ENCODE measurements around the gene TAF1.
"Not testable (repeated sequence)": the region's sequence is repeated elsewhere in the genome, so short reads cannot be mapped to it uniquely, and the experiment has no call there.

TAF1 gene

DNA sequence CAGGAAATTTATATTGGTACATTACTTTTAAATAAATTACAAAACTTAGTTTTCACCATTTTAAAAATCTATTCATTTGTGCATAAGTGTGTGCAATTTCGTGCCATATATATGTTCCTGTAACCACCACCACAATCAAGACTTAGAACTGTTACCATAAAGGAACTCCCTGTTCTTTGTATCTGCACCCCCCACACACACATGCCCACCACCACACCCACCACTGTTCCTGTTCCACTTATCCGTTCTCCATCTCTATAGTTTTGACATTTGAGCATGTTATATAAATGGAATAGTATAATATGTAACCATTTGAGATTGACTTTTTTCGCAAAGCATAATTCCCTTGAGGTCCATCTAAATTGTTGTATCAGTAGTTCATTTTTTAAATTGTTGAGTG is 73.7 kb downstream of the TAF1 start:
- DNase-seq = no peak

- no peak for DNase-seq
Observed at GRCh38 chrX:71440401-71440800, 74.2 kb downstream of the TAF1 start.

- not testable (repeated sequence) for DNase-seq
Observed at GRCh38 chrX:71441809-71442208, 75.7 kb downstream of the TAF1 start.

DNA sequence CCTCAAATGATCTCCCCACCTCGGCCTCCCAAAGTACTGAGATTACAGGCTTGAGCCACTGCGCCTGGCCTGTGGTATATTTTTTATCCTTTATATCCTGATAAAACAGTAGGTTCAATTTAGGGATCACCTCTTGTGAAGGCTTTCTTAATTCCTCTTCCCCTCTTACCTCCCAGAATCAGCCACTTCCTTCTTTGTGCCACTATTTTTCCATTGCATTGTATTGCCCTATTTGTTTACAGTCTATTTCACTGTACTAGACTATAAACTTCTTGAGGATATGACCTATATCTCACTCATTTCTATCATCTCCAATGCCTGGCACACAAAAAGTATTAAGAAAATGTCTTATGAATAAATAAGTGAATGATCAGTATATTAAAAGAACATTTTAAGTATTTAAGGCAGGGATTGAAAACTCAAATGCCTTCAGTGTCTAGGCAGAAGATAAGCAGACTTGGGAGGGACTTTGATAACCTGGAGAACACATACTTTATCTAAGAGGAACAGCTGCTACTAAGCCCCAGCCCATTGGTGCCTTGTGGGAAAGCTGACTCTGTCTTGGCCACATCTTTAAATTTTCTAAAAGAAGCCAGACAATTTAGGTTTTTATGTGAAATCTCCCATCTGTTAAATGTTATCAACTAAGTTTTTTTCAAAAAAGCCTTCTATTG is 84.4 kb downstream of the TAF1 start:
- no peak for DNase-seq

- not testable (repeated sequence) for DNase-seq
Observed at GRCh38 chrX:71451518-71451917, 85.4 kb downstream of the TAF1 start.

DNA sequence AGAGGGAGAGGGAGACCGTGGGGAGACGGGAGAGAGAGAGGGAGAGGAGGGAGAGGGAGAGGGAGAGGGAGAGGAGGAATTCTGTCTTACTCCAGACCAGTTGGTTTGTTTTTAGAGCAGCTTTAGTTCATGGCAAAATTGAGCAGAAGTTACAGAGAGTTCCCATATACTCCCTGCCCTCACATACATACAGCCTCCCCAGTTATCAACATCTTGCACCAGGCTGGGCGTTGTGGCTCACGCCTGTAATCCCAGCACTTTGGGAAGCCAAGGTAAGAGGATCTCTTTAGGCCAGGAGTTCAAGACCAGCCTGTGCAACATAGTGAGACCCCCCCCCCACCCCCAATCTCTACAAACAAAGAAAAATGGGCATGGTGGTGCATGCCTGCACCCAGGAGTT is 86.9 kb downstream of the TAF1 start:
- DNase-seq = no peak

- no peak for DNase-seq
Observed at GRCh38 chrX:71454222-71454621, 88.1 kb downstream of the TAF1 start.

DNA sequence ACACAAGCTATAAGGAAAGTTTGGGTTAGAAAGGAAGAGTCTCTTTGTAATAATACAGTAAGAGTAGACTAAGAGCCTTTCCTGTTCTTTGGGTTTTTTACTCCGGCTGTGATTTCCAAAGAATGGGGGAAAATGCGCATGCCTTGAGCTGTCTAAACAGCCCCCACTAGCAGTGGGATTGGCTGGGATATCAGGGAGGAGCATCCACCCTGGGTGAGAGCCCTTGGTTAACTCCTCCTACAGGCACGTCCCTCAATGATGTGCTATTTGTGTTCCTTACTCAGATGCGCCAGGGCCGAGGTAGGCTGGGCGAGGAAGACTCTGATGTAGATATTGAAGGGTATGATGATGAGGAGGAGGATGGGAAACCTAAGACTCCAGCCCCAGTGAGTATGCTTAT is 92.7 kb downstream of the TAF1 start:
- DNase-seq = no peak

- no peak for DNase-seq
Observed at GRCh38 chrX:71464968-71465367, 98.8 kb downstream of the TAF1 start.

- no peak for DNase-seq
Observed at GRCh38 chrX:71466979-71467523, 100.9 kb downstream of the TAF1 start.

DNA sequence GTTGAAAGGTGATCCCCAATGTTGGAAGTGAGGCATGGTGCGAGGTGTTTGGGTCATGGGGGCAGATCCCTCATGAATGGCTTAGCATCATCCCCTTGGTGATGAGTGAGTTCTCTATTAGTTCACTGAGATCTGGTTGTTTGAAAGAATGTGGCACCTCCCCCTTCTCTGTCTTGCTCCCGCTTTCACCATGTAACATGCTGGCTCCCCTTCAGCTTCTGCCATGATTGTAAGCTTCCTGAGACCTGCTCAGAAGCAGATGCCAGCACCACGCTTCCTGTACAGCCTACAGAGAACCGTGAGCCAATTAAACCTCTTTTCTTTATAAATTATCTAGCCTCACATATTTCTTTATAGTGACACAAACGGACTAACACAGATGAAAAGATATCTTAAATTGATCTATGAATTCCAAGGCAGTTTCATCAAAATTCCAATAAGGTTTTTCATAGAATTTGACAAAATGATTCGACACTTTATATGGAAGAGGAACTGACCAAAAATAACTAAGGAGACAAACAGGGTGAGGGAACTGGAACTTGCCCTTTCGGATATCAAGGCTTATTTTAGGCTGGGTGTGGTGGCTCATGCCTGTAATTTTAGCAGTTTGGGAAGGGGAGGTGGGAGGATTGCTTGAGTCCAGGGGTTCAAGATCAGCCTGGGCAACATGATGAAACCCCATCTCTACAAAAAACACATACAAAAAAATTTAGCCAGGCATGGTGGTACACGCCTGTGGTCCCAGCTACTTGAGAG is 109.8 kb downstream of the TAF1 start:
- no peak for DNase-seq

- no peak for DNase-seq
Observed at GRCh38 chrX:71482228-71482958, 116.2 kb downstream of the TAF1 start.

DNA sequence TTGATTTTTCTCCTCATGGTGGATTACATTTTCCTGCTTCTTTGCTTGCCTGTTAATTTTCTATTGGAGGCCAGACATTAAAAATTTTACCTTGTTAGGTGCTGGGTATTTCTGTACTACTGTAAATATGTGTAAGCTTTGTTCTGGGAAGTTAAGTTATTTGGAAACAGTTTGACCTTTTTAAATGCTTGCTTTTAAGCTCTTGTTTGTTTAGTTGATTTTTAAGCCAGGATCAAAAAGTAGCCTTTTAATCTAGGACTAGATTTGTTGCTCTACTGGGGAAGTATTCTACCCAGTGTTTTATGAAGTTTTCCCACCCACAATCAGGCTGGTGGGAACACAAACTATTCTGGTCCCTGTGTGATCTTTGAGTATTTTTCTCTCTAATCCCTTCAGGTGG is 121.7 kb downstream of the TAF1 start:
- no peak for DNase-seq

GRCh38 chrX:71489540-71489939 is 123.4 kb downstream of the TAF1 start:
- DNase-seq = no peak

DNA sequence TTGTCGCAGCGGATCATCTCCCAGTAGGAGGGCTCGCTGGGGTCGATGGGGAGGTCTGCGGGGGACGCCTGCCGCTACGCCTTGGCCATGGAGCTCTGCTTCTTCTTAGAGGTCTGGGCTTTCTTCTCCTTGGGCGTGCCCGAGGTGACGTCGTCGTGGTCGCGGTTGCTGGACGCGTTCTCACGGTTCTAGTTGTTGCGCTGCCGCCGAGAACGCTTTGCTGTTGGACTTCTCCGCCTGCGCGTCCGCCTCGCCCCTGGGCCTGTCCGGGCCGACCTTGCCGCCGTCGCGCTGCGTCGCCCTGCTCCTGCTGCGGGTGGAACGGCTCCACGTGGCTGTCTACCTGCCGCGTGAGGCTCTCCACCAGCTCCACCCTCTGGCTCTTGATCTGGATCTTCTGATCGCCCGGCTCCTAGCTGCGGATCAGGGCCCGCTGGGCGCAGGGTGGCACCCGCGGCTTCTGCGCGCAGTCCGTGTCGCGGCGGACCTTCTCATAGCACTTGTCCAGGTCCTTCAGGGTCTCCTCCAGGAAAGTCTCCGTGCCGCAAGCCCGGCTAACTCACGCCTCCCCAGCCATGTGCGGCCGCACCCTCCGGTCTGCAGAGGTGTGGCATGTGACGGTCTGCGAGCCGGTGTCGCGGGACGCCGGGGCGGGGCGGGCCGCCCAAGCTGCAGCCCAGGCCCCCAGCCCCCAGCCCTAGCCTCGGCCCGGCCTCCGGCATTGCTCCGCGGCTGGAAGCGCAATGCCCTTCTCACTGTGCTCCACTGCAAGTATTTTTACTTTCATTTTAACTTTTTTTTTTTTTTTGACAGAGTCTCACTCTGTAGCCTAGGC is 126.3 kb downstream of the TAF1 start:
- DNase-seq = peak; percentile 51

- DNase-seq = no peak
Observed at GRCh38 chrX:71493111-71493613, 127.0 kb downstream of the TAF1 start.

DNA sequence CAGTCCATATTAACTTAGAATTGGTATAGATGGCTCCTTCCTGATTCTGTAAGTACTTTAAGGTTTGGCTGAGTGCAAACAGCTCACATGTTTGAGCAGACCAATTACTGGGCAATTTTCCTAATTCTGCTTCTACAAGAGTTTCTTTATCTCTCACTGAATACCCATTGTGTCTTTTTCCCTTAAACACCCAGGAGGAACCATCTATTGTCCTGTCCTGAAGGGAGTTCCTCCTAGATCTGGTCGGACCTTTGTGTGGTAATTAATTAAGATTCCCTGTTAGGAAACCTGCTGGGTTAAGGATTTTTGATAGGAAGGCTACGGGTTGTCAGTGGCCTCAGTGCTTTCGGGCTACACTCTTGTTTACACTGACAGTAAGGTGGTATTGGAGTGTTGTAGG is 129.8 kb downstream of the TAF1 start:
- not testable (repeated sequence) for DNase-seq

DNA sequence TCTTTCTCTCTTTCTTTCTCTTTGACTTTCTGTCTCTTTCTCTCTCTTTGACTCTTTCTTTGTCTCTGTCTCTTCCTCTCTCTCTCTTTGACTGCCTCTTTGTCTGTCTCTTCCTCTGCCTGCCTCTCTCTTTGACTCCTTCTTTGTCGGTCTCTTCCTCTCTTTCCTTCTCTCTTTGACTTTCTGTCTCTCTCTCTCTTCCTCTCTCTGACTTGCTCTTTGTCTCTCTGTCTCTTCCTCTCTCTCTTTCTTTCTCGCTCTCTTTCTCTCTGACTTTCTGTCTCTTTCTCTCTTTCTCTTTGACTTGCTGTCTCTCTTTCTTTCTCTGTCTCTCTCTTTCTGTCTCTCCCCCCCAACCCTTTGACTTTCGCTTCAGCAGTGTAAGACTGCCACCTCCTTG is 130.3 kb downstream of the TAF1 start:
- DNase-seq = no peak

- not testable (repeated sequence) for DNase-seq
Observed at GRCh38 chrX:71502080-71502479, 135.9 kb downstream of the TAF1 start.

- no peak for DNase-seq
Observed at GRCh38 chrX:71504346-71504745, 138.2 kb downstream of the TAF1 start.

DNA sequence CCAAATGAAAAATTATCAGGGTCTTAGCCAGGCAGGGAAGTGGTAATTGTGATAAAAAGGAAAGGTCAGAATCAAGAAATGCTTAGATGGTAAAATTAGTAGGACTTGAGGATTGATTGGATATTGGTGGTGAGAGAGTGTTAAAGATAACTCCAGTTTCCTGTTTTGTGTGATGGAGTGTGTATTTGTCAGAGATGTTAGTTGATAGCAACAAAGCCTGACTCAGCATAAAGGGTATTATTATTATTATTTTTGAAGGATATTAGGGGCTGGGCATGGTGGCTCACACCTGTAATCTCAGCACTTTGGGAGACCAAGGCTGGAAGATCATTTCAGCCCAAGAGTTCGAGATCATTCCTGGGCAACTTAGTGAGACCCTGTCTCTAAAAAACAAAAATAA is 143.1 kb downstream of the TAF1 start:
- no peak for DNase-seq

GRCh38 chrX:71510161-71510560 is 144.0 kb downstream of the TAF1 start:
- no peak for DNase-seq

DNA sequence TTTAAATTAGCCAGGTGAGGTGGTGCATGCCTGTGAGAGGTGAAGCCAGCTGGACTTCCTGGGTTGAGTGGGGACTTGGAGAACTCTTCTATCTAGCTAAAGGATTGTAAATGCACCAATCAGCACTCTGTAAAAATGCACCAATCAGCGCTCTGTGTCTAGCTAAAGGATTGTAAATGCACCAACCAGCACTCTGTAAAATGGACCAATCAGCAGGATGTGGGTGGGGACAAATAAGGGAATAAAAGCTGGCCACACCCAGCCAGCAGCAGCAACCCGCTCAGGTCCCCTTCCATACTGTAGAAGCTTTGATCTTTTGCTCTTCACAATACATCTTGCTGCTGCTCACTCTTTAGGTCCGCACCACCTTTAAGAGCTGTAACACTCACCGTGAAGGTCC is 147.6 kb downstream of the TAF1 start:
- DNase-seq = not testable (repeated sequence)

All from CD4-positive, alpha-beta T cell treated with Interleukin-10 for 1 hour (primary cell).